K562 (cell line): ENCODE data around the gene KPTN. TPM values are rescaled to one million over a fixed set of nuclear protein-coding genes. Genes with fewer than 3 reads are reported as not detected.

Source experiments
- ATAC-seq: fragments of 200-7000 bp; cut with Tn5 transposase; 3 replicates; pipeline ENCODE4 v1.9.1; 2020; ENCODE audit warnings: moderate library complexity
- BruUV-seq: library from RNA; stranded (reverse); fragments of 400-500 nt; replicated peaks from 2 replicates; lab custom pipeline; 2021; lab: Mats Ljungman, UMichigan
- CTCF ChIA-PET: fragments of 300-600 bp; formaldehyde crosslinking; extraction: SDS; loops from one replicate; lab custom pipeline; 2021; ENCODE audit warnings: low intra/inter-chr PET ratio; lab: Yijun Ruan, JAX
- POLR2A ChIA-PET: fragments of 300-600, 350-650 bp; sonication (Branson Sonifier 250); formaldehyde crosslinking; extraction: SDS; loops from one replicate; lab custom pipeline; 2021; ENCODE audit warnings: antibody characterized with exemption, inconsistent platforms; lab: Yijun Ruan, JAX
- DNase-seq, 4 experiments: peaks; one replicate each; pipeline versions ENCODE4 v3.0.0 to v3.0.0-alpha.2; 2011 to 2018; ENCODE audit warnings: low spot score in 3 of 4, mixed read lengths in 3 of 4; ENCODE audit errors: extremely low read depth in 1 of 4
- FAIRE-seq: peaks from 2 replicates; lab custom pipeline; 2011; peaks lifted over from hg19 to GRCh38; lab: Jason Lieb, UNC
- H2AFZ ChIP-seq: 2 replicates; pipeline ENCODE4 v1.6.0; 2011; ENCODE audit warnings: low read depth, low read length, control low read depth, inconsistent platforms
- H3K27ac ChIP-seq: fragments of 200-600 bp; 3 replicates; pipeline ENCODE4 v1.8.0; 2011; ENCODE audit warnings: low read depth, mild to moderate bottlenecking, control low read depth, inconsistent platforms, low read length, moderate library complexity, mixed read lengths; ENCODE audit errors: extremely low read depth
- H3K27me3 ChIP-seq, 2 experiments: fragments of 300-600 bp in 1 of 2; 2 replicates in 1 of 2; 3 replicates in 1 of 2; pipeline versions ENCODE4 v1.6.0 to v1.8.0; 2011; ENCODE audit warnings: inconsistent platforms in 2 of 2, low read length in 2 of 2, mild to moderate bottlenecking in 1 of 2, mixed read lengths in 1 of 2, moderate library complexity in 1 of 2; ENCODE audit not compliant: control insufficient read depth in 2 of 2, insufficient read depth in 2 of 2
- H3K36me3 ChIP-seq: fragments of 300-600 bp; 3 replicates; pipeline ENCODE4 v1.8.0; 2011; ENCODE audit warnings: mild to moderate bottlenecking, low read length, inconsistent platforms; ENCODE audit not compliant: control insufficient read depth, insufficient read depth
- H3K4me1 ChIP-seq, 2 experiments: fragments of 200-600 bp in 1 of 2; replicated peaks in 1 of 2; 2 replicates in 1 of 2; 3 replicates in 1 of 2; pipeline versions ENCODE4 v1.5.1 to v1.8.0; 2011; ENCODE audit warnings: inconsistent platforms in 2 of 2, low read length in 2 of 2, mild to moderate bottlenecking in 1 of 2, mixed read lengths in 1 of 2, moderate library complexity in 1 of 2; ENCODE audit not compliant: control insufficient read depth in 2 of 2, insufficient read depth in 2 of 2
- H3K4me2 ChIP-seq: 2 replicates; pipeline ENCODE4 v1.6.1; 2011; ENCODE audit warnings: low read length, control low read depth, inconsistent platforms, mixed read lengths; ENCODE audit not compliant: insufficient read depth
- H3K4me3 ChIP-seq: fragments of 200-600 bp; sonication (generic), shearing (Covaris generic); 2 replicates; pipeline ENCODE4 v1.5.1; 2016; ENCODE audit warnings: control low read depth, inconsistent platforms
- H3K79me2 ChIP-seq: fragments of 200-600 bp; 3 replicates; pipeline ENCODE4 v1.8.0; 2011; ENCODE audit warnings: low read length, inconsistent platforms; ENCODE audit not compliant: control insufficient read depth, insufficient read depth
- H3K9ac ChIP-seq, 2 experiments: 2 replicates each; pipeline versions ENCODE4 v1.6.0 to v1.6.1; 2011; ENCODE audit warnings: low read depth in 2 of 2, low read length in 2 of 2, control low read depth in 1 of 2, inconsistent platforms in 1 of 2, mild to moderate bottlenecking in 1 of 2, mixed read lengths in 1 of 2; ENCODE audit not compliant: insufficient read depth in 1 of 2
- H3K9me1 ChIP-seq: one replicate; pipeline ENCODE4 v1.6.0; 2011; ENCODE audit warnings: inconsistent platforms, mild to moderate bottlenecking, low read length, moderate library complexity; ENCODE audit not compliant: control insufficient read depth, insufficient read depth
- H3K9me3 ChIP-seq: replicated peaks from 2 replicates; pipeline ENCODE4 v1.5.1; 2011; ENCODE audit warnings: low read depth, low read length, inconsistent platforms; ENCODE audit not compliant: control insufficient read depth, insufficient read depth
- H4K20me1 ChIP-seq: replicated peaks from 2 replicates; pipeline ENCODE4 v1.6.1; 2011; ENCODE audit warnings: low read length, inconsistent platforms, mixed read lengths; ENCODE audit not compliant: control insufficient read depth, insufficient read depth
- CREB1 ChIP-seq, 2 experiments: sonication (generic) in 1 of 2; formaldehyde crosslinking in 1 of 2; IDR thresholded peaks; 2 replicates each; pipeline versions ENCODE4 v1.6.1 to v1.8.0; 2012 to 2022; ENCODE audit warnings: inconsistent platforms in 1 of 2, mild to moderate bottlenecking in 1 of 2, missing genetic modification reagents in 1 of 2, moderate library complexity in 1 of 2
- ETS1 ChIP-seq: conservative IDR thresholded peaks from 2 replicates; pipeline ENCODE4 v1.6.1; 2011; ENCODE audit warnings: low read depth, mild to moderate bottlenecking, low read length; ENCODE audit not compliant: control insufficient read depth
- FOXK1 ChIP-seq: sonication (generic); formaldehyde crosslinking; IDR thresholded peaks from 2 replicates; pipeline ENCODE4 v1.8.0; 2022; ENCODE audit warnings: missing genetic modification reagents, mild to moderate bottlenecking, borderline replicate concordance
- GABPB1 ChIP-seq: sonication (generic); formaldehyde crosslinking; IDR thresholded peaks from 2 replicates; pipeline ENCODE4 v1.8.0; 2022; ENCODE audit warnings: mild to moderate bottlenecking, missing genetic modification reagents
- GTF2E2 ChIP-seq: fragments of 200-800 bp; sonication (Bioruptor generic); IDR thresholded peaks from 2 replicates; pipeline ENCODE4 v1.6.1; 2016; ENCODE audit warnings: missing genetic modification characterization, missing compliant biosample characterization
- HMGN3 ChIP-seq: IDR thresholded peaks from 2 replicates; pipeline ENCODE4 v1.6.1; 2011; ENCODE audit warnings: borderline replicate concordance, low read depth, mild to moderate bottlenecking, mixed read lengths, low read length; ENCODE audit not compliant: insufficient read length; ENCODE audit errors: extremely low read depth
- MECOM ChIP-seq: fragments of 250-450 bp; sonication (Bioruptor Pico); IDR thresholded peaks from 2 replicates; pipeline ENCODE4 v1.8.0; 2022; ENCODE audit warnings: inconsistent platforms
- MEF2A ChIP-seq: IDR thresholded peaks from 2 replicates; pipeline ENCODE4 v1.6.1; 2011; ENCODE audit warnings: low read depth, mild to moderate bottlenecking, low read length, moderate library complexity; ENCODE audit not compliant: control insufficient read depth
- PHB2 ChIP-seq: fragments of 450-650 bp; IDR thresholded peaks from 2 replicates; pipeline ENCODE4 v1.6.1; 2017; ENCODE audit warnings: low read depth
- SMAD1 ChIP-seq: fragments of 150-350 bp; IDR thresholded peaks from 2 replicates; pipeline ENCODE4 v1.6.1; 2014; ENCODE audit warnings: low read length, low read depth; ENCODE audit not compliant: partially characterized antibody
- SMAD2 ChIP-seq: fragments of 150-350 bp; IDR thresholded peaks from 2 replicates; pipeline ENCODE4 v1.6.1; 2014; ENCODE audit warnings: low read depth, mild to moderate bottlenecking, low read length
- TFAM ChIP-seq: fragments of 250-450 bp; sonication (Bioruptor Pico); conservative IDR thresholded peaks from 2 replicates; pipeline ENCODE4 v1.5.0; 2021; ENCODE audit warnings: mild to moderate bottlenecking, moderate library complexity
- ZEB2 ChIP-seq: fragments of 450-650 bp; IDR thresholded peaks from 2 replicates; pipeline ENCODE4 v1.6.1; 2016
- ZFP1 ChIP-seq: fragments of 450-650 bp; formaldehyde crosslinking; IDR thresholded peaks from 2 replicates; pipeline ENCODE4 v1.4.0; 2020; ENCODE audit warnings: mild to moderate bottlenecking, mixed read lengths
- ZNF217 ChIP-seq: sonication (generic); formaldehyde crosslinking; IDR thresholded peaks from 2 replicates; pipeline ENCODE4 v1.8.0; 2022; ENCODE audit warnings: mild to moderate bottlenecking, missing genetic modification reagents
- ZNF311 ChIP-seq: fragments of 250-450 bp; sonication (Bioruptor Pico); IDR thresholded peaks from 2 replicates; pipeline ENCODE4 v1.4.0; 2020; ENCODE audit warnings: mild to moderate bottlenecking, moderate library complexity
- ZNF644 ChIP-seq: fragments of 200-800 bp; sonication (Bioruptor generic); IDR thresholded peaks from 2 replicates; pipeline ENCODE4 v1.6.1; 2016; ENCODE audit warnings: low read depth, missing genetic modification characterization, missing compliant biosample characterization
- WGBS: fragments of 100-300 bp; shearing (Covaris generic); methylation state at CpG from one replicate; pipeline ENCODE4 v1.1.6; 2016; ENCODE audit warnings: low coverage, mixed read lengths; ENCODE audit not compliant: insufficient coverage; ENCODE audit errors: missing lambda C conversion rate; 5-methylcytosine and 5-hydroxymethylcytosine counted together
- in situ Hi-C: fragments of 300-500 bp; cut with MboI; formaldehyde crosslinking; loops from 4 replicates; pipeline ENCODE4 v1.15.0; 2018; ENCODE audit warnings: inconsistent platforms, mixed read lengths
- intact Hi-C: fragments of 100-400 bp; cut with micrococcal nuclease; formaldehyde crosslinking; loops from 2 replicates; pipeline ENCODE4 v1.14.2; 2022
- polyA plus RNA-seq, 8 experiments: library from polyadenylated mRNA; depleted of rRNA in 4 of 8; stranded (reverse) in 5 of 8; unstranded in 3 of 8; fragments of >200 nt; fragmentation: Nextera tagmentation in 2 of 8; fragmentation: Illumina TruSeq in 1 of 8; extraction: Ambion mirVana in 2 of 8; extraction: Trizol in 1 of 8; gene quantifications; 2 replicates each; pipeline versions ENCODE4 v1.2.1 to v1.2.3, GENCODE V29; 2011 to 2014; ENCODE audit warnings: inconsistent platforms in 1 of 8, missing spikeins in 1 of 8
- total RNA-seq, 7 experiments: library from RNA; depleted of rRNA in 6 of 7; stranded (reverse); fragments of >200 nt in 6 of 7; fragmentation: Illumina TruSeq in 2 of 7; extraction: Trizol in 2 of 7; gene quantifications; 2 replicates each; pipeline versions ENCODE4 v1.2.1 to v1.2.3, GENCODE V29; 2011 to 2021; ENCODE audit warnings: low replicate concordance in 1 of 7
- TF ChIP-seq, protein P1 (sequence below), 2 experiments: fragments of 450-650 bp in 1 of 2; sonication (generic) in 1 of 2; formaldehyde crosslinking in 1 of 2; IDR thresholded peaks in 1 of 2; conservative IDR thresholded peaks in 1 of 2; 2 replicates each; pipeline versions ENCODE4 v1.6.1 to v1.8.1; 2016 to 2023; ENCODE audit warnings: mild to moderate bottlenecking in 2 of 2, moderate library complexity in 2 of 2, inconsistent platforms in 1 of 2, missing genetic modification reagents in 1 of 2
- TF ChIP-seq, protein P2 (sequence below): fragments of 450-650 bp; formaldehyde crosslinking; IDR thresholded peaks from 2 replicates; pipeline ENCODE4 v1.4.0; 2020; ENCODE audit warnings: mild to moderate bottlenecking, moderate library complexity

The KPTN gene
- total and polyA plus RNA-seq, 9 of the 15 experiments (the other 6 are each of a cell fraction or from before 2014, with no cell fraction given) = 0.56 to 18.2 (median 8.5) TPM

- FAIRE-seq (no peak), ATAC-seq (no peak), DNase-seq (no peak)
- Histone ChIP-seq H4K20me1 (peaks cover 4% of the 10 kb centered on the region; the same call in 1 of the 2 replicates), H3K4me1 (peaks cover 8 to 37% of the 10 kb centered on the region in 2 experiments; a peak in 4 of 5 replicates), H3K27ac (no peak overlapping the region), H3K27me3 (no peaks in the 10 kb centered on the region), H3K9me3 (no peaks in the 10 kb centered on the region), H3K4me2 (no peak overlapping the region), H2AFZ (no peak overlapping the region), H3K4me3 (no peak overlapping the region), H3K9me1 (no peaks in the 10 kb centered on the region), H3K36me3 (no peaks in the 10 kb centered on the region), H3K9ac (no peak overlapping the region), H3K79me2 (no peaks in the 10 kb centered on the region)
- in situ Hi-C loops = no loop called here
- no peak for TF ChIP-seq MECOM (CRISPR knock-in tag)
- TF ChIP-seq, protein P1, sequence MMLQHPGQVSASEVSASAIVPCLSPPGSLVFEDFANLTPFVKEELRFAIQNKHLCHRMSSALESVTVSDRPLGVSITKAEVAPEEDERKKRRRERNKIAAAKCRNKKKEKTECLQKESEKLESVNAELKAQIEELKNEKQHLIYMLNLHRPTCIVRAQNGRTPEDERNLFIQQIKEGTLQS (IDR thresholded peaks at IDR 0.05) = no peak
- TF ChIP-seq, protein P1 (CRISPR knock-in tag; conservative IDR thresholded peaks at IDR 0.05) = no peak
- TF ChIP-seq PHB2 = no peak
- TF ChIP-seq SMAD1 = no peak
- no peak for TF ChIP-seq ZNF644
- TF ChIP-seq CREB1 (IDR thresholded peaks at IDR 0.05) = no peak
- no peak for TF ChIP-seq CREB1 (CRISPR knock-in tag; IDR thresholded peaks at IDR 0.05)
- no peak for TF ChIP-seq ETS1
- TF ChIP-seq ZEB2 = no peak
- TF ChIP-seq HMGN3 = no peak
- TF ChIP-seq ZFP1 (CRISPR knock-in tag) = no peak
- no peak for TF ChIP-seq GTF2E2 (tag)
- TF ChIP-seq MEF2A = no peak
- TF ChIP-seq TFAM (CRISPR knock-in tag) = no peak
- TF ChIP-seq, protein P2, sequence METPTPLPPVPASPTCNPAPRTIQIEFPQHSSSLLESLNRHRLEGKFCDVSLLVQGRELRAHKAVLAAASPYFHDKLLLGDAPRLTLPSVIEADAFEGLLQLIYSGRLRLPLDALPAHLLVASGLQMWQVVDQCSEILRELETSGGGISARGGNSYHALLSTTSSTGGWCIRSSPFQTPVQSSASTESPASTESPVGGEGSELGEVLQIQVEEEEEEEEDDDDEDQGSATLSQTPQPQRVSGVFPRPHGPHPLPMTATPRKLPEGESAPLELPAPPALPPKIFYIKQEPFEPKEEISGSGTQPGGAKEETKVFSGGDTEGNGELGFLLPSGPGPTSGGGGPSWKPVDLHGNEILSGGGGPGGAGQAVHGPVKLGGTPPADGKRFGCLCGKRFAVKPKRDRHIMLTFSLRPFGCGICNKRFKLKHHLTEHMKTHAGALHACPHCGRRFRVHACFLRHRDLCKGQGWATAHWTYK (CRISPR knock-in tag) = no peak
- TF ChIP-seq SMAD2 = no peak
- no peak for TF ChIP-seq ZNF217 (CRISPR knock-in tag)
- TF ChIP-seq GABPB1 (CRISPR knock-in tag) = no peak
- no peak for TF ChIP-seq ZNF311 (CRISPR knock-in tag)
- TF ChIP-seq FOXK1 = no peak
- ChIA-PET CTCF (no interaction called here), POLR2A (interaction anchor here (0.6 to 0.7 kb wide), 2 partner anchors 132 to 188 kb away, joined by 3 read pairs; no protein-coding TSS in a partner anchor)
- no TSS peak for BruUV-seq
- WGBS = 48% methylated on average over 16 of the region's 17 CpGs
- intact Hi-C loops = no loop called here
Measured at GRCh38 chr19:47476438-47476972, 7.5 kb downstream of the KPTN start.
